ENCODE measurements around the gene RNPC3. TPM values are rescaled to one million over a fixed set of nuclear protein-coding genes. Genes with fewer than 3 reads are reported as not detected.
A peak's percentile ranks its signal among the peaks of the same experiment; 100 is the strongest.
"Not testable (repeated sequence)": the region's sequence is repeated elsewhere in the genome, so short reads cannot be mapped to it uniquely, and the experiment has no call there.

The RNPC3 gene
- polyA plus RNA-seq, 3 donors = 8.0 to 29.6 (median 9.1) TPM

- no peak overlapping the region for H3K27ac Mint-ChIP-seq
- no peak for DNase-seq
- 100% methylated on average over 6 of the region's 7 CpGs for WGBS (ENCODE audit: insufficient coverage)
- Histone ChIP-seq H3K27ac (ENCODE audit: low read depth in 1 of 2, low read length in 2 of 2) (no peak overlapping the region), H3K4me1 (ENCODE audit: control insufficient read depth in 1 of 2, insufficient read depth in 2 of 2, low read length in 2 of 2) (no peaks in the 10 kb centered on the region), H3K27me3 (ENCODE audit: control insufficient read depth in 2 of 2, insufficient read depth in 2 of 2, low read length in 2 of 2) (no peaks in the 10 kb centered on the region), H3K9me3 (replicated peaks in 1 of 2; ENCODE audit: control insufficient read depth in 1 of 2, insufficient read depth in 1 of 2, low read length in 2 of 2) (peaks cover 8 to 14% of the 10 kb centered on the region in 2 donors), H3K9ac (ENCODE audit: insufficient read depth, low read length, poor library complexity, severe bottlenecking) (no peak overlapping the region), H4K20me1 (ENCODE audit: insufficient read depth, low read length) (no peaks in the 10 kb centered on the region), H2AFZ (ENCODE audit: insufficient read depth, low read depth, low read length, poor library complexity, severe bottlenecking) (no peak overlapping the region), H3K4me3 (replicated peaks in 1 of 3; ENCODE audit: low read depth in 2 of 3, low read length in 3 of 3) (no peak overlapping the region), H3K79me2 (ENCODE audit: insufficient read depth, low read length) (no peaks in the 10 kb centered on the region), H3K4me2 (replicated peaks; ENCODE audit: extremely low read depth, low read length, poor library complexity, severe bottlenecking) (no peak overlapping the region), H3K36me3 (replicated peaks in 1 of 2; ENCODE audit: control insufficient read depth in 1 of 2, insufficient read depth in 2 of 2, low read length in 2 of 2) (peaks cover 3 to 4% of the 10 kb centered on the region in 2 donors)
- intact Hi-C loops (cut with micrococcal nuclease) = no loop called here
- no peaks in the 10 kb centered on the region for H3K4me1 Mint-ChIP-seq
- TF ChIP-seq CTCF (IDR thresholded peaks at IDR 0.05) = no peak
- H3K9me3 Mint-ChIP-seq = peaks cover 6 to 11% (median 8%) of the 10 kb centered on the region in 7 donors
- no peak overlapping the region for H3K4me3 Mint-ChIP-seq
- H3K27me3 Mint-ChIP-seq (ENCODE audit: low read depth in 3 of 3) = peaks cover 0 to 3% (median 0%) of the 10 kb centered on the region in 3 donors
- peaks cover 11 to 18% of the 10 kb centered on the region in 2 donors for H3K36me3 Mint-ChIP-seq
Observed at GRCh38 chr1:103569493-103569892, 44.0 kb downstream of the RNPC3 start.

- H3K27me3 Mint-ChIP-seq (ENCODE audit: low read depth in 3 of 3) = not testable (repeated sequence)
- peaks cover 14 to 18% of the 10 kb centered on the region in 2 donors for H3K36me3 Mint-ChIP-seq
Observed at GRCh38 chr1:103571289-103571688, 45.8 kb downstream of the RNPC3 start, which contains the start of gene AMY2B. Gene AMY2B (plus strand): TSS chr1:103571589. CDS start chr1:103571603, 14 bp downstream.

More at GRCh38 chr1:103571289-103571688, 45.8 kb downstream of the RNPC3 start, which contains the start of gene AMY2B:
- DNase-seq; H3K4me1 ChIP-seq (ENCODE audit: control insufficient read depth in 1 of 2, insufficient read depth in 2 of 2, low read length in 2 of 2); H3K4me3 ChIP-seq (replicated peaks in 1 of 3; ENCODE audit: low read depth in 2 of 3, low read length in 3 of 3); H3K27me3 ChIP-seq (ENCODE audit: control insufficient read depth in 2 of 2, insufficient read depth in 2 of 2, low read length in 2 of 2); intact Hi-C loops (cut with micrococcal nuclease); H3K9ac ChIP-seq (ENCODE audit: insufficient read depth, low read length, poor library complexity, severe bottlenecking); H4K20me1 ChIP-seq (ENCODE audit: insufficient read depth, low read length); H3K27ac ChIP-seq (ENCODE audit: low read depth in 1 of 2, low read length in 2 of 2); H3K4me1 Mint-ChIP-seq; H3K79me2 ChIP-seq (ENCODE audit: insufficient read depth, low read length); H3K4me3 Mint-ChIP-seq; H3K4me2 ChIP-seq (replicated peaks; ENCODE audit: extremely low read depth, low read length, poor library complexity, severe bottlenecking); H3K36me3 ChIP-seq (replicated peaks in 1 of 2; ENCODE audit: control insufficient read depth in 1 of 2, insufficient read depth in 2 of 2, low read length in 2 of 2); H2AFZ ChIP-seq (ENCODE audit: insufficient read depth, low read depth, low read length, poor library complexity, severe bottlenecking): not testable (repeated sequence)
- Mint-ChIP-seq H3K27ac (peak within 1 kb of the TSS in 1 of 7 donors; percentile 55), H3K9me3 (peaks cover 6 to 11% (median 9%) of the 10 kb centered on the region in 7 donors)
- WGBS (ENCODE audit: insufficient coverage) = no CpG with 5 or more reads among the region's 2 CpGs
- peaks cover 8 to 14% of the 10 kb centered on the region in 2 donors for H3K9me3 ChIP-seq (replicated peaks in 1 of 2; ENCODE audit: control insufficient read depth in 1 of 2, insufficient read depth in 1 of 2, low read length in 2 of 2)
